Stimulated activated CD8-positive, alpha-beta memory T cell treated with anti-CD3 and anti-CD28 coated beads, Interleukin-15, amount 100 ng/mL, for 48 hours (primary cell): ENCODE data around the gene SPPL2C.
A peak's percentile ranks its signal among the peaks of the same experiment; 100 is the strongest.
"Not testable (repeated sequence)": the region's sequence is repeated elsewhere in the genome, so short reads cannot be mapped to it uniquely, and the experiment has no call there.

Source experiments
- DNase-seq, 2 donors: peaks; one replicate each; pipeline ENCODE4 v3.0.0-alpha.2; 2020; ENCODE audit warnings: low read depth in 2 of 2

The SPPL2C gene

GRCh38 chr17:45850468-45850867, 5.8 kb downstream of the SPPL2C start:
- DNase-seq: no peak

- no peak for DNase-seq
Measured at GRCh38 chr17:45851022-45851421, 6.3 kb downstream of the SPPL2C start.

GRCh38 chr17:45851464-45851863, 6.8 kb downstream of the SPPL2C start:
- DNase-seq: no peak

GRCh38 chr17:45851873-45852272, 7.2 kb downstream of the SPPL2C start:
- DNase-seq: no peak

- DNase-seq: peak; percentile 16 to 18
Measured at GRCh38 chr17:45852535-45853297, 8.0 kb downstream of the SPPL2C start.

GRCh38 chr17:45854209-45854608, 9.5 kb downstream of the SPPL2C start:
- DNase-seq: no peak

- DNase-seq: no peak
Measured at GRCh38 chr17:45855691-45856336, 11.1 kb downstream of the SPPL2C start.

- no peak for DNase-seq
Measured at GRCh38 chr17:45857977-45858708, 13.5 kb downstream of the SPPL2C start.

- no peak for DNase-seq
Measured at GRCh38 chr17:45861165-45861564, 16.5 kb downstream of the SPPL2C start.

GRCh38 chr17:45862127-45862526, 17.4 kb downstream of the SPPL2C start:
- DNase-seq: not testable (repeated sequence)

GRCh38 chr17:45863857-45864654, 19.4 kb downstream of the SPPL2C start:
- no peak for DNase-seq

- DNase-seq: no peak
Measured at GRCh38 chr17:45867171-45867570, 22.5 kb downstream of the SPPL2C start.

- DNase-seq: no peak
Measured at GRCh38 chr17:45867702-45868101, 23.0 kb downstream of the SPPL2C start.

- no peak for DNase-seq
Measured at GRCh38 chr17:45868276-45868675, 23.6 kb downstream of the SPPL2C start.

GRCh38 chr17:45869676-45870341, 25.1 kb downstream of the SPPL2C start:
- DNase-seq: no peak

- DNase-seq: no peak
Measured at GRCh38 chr17:45870342-45870974, 25.8 kb downstream of the SPPL2C start.

GRCh38 chr17:45871718-45872117, 27.0 kb downstream of the SPPL2C start:
- DNase-seq: no peak

GRCh38 chr17:45873728-45874127, 29.0 kb downstream of the SPPL2C start:
- DNase-seq: no peak

GRCh38 chr17:45874151-45874550, 29.5 kb downstream of the SPPL2C start:
- DNase-seq: no peak

GRCh38 chr17:45876539-45876938, 31.9 kb downstream of the SPPL2C start:
- no peak for DNase-seq

- no peak for DNase-seq
Measured at GRCh38 chr17:45877467-45877866, 32.8 kb downstream of the SPPL2C start.
